PC-9 (cell line): ENCODE data around the gene MT1HL1. TPM values are rescaled to one million over a fixed set of nuclear protein-coding genes. Genes with fewer than 3 reads are reported as not detected.

Experiments
- BruUV-seq: library from RNA; stranded (reverse); fragments of 400-500 nt; replicated peaks from 2 replicates; lab custom pipeline; 2021; lab: Mats Ljungman, UMichigan
- CTCF ChIA-PET: fragments of 300-600 bp; sonication (Branson Sonifier 250); formaldehyde crosslinking; loops from one replicate; lab custom pipeline; 2022; ENCODE audit warnings: antibody characterized with exemption; lab: Charles Lee
- POLR2A ChIA-PET: fragments of 300-600 bp; sonication (Branson Sonifier 250); formaldehyde crosslinking; loops from one replicate; lab custom pipeline; 2022; ENCODE audit warnings: antibody characterized with exemption; ENCODE audit not compliant: unreplicated experiment; lab: Charles Lee
- DNase-seq, 2 experiments: peaks; one replicate each; pipeline versions ENCODE4 v3.0.0 to v3.0.0-alpha.2; 2015 to 2022; ENCODE audit warnings: mixed read lengths in 1 of 2
- H2AFZ ChIP-seq: fragments of 200-600 bp; sonication (generic); 2 replicates; pipeline ENCODE4 v1.8.1; 2017; ENCODE audit warnings: antibody characterized with exemption
- H3F3A ChIP-seq: fragments of 200-600 bp; sonication (generic); 2 replicates; pipeline ENCODE4 v1.8.1; 2017; ENCODE audit warnings: antibody characterized with exemption, mild to moderate bottlenecking, low read depth; ENCODE audit not compliant: insufficient read depth
- H3K27ac ChIP-seq: fragments of 200-600 bp; sonication (generic); 2 replicates; pipeline ENCODE4 v1.6.1; 2016; ENCODE audit warnings: mixed run types
- H3K27me3 ChIP-seq: fragments of 200-600 bp; sonication (generic); 2 replicates; pipeline ENCODE4 v1.6.1; 2016; ENCODE audit warnings: low read depth, mixed run types; ENCODE audit not compliant: insufficient read depth
- H3K36me3 ChIP-seq: fragments of 200-600 bp; sonication (generic); 2 replicates; pipeline ENCODE4 v1.6.1; 2016; ENCODE audit warnings: low read depth, mixed run types
- H3K4me1 ChIP-seq: fragments of 200-600 bp; sonication (generic); replicated peaks from 2 replicates; pipeline ENCODE4 v1.6.1; 2016; ENCODE audit warnings: mixed run types; ENCODE audit not compliant: insufficient read depth
- H3K4me2 ChIP-seq: fragments of 200-600 bp; sonication (generic); 2 replicates; pipeline ENCODE4 v1.6.1; 2017; ENCODE audit warnings: mixed run types
- H3K4me3 ChIP-seq: fragments of 200-600 bp; sonication (generic); 2 replicates; pipeline ENCODE4 v1.6.1; 2016; ENCODE audit warnings: mixed run types
- H3K79me2 ChIP-seq: fragments of 200-600 bp; sonication (generic); 2 replicates; pipeline ENCODE4 v1.6.1; 2017; ENCODE audit warnings: low read depth, mixed run types
- H3K9me2 ChIP-seq: fragments of 200-600 bp; sonication (generic); 2 replicates; pipeline ENCODE4 v1.8.1; 2017; ENCODE audit warnings: mild to moderate bottlenecking; ENCODE audit not compliant: insufficient read depth
- H3K9me3 ChIP-seq: fragments of 200-600 bp; sonication (generic); 2 replicates; pipeline ENCODE4 v1.8.1; 2016; ENCODE audit warnings: low read depth; ENCODE audit not compliant: insufficient read depth
- H4K20me1 ChIP-seq: fragments of 200-600 bp; sonication (generic); 2 replicates; pipeline ENCODE4 v1.8.1; 2017; ENCODE audit not compliant: insufficient read depth
- CTCF ChIP-seq: fragments of 200-600 bp; sonication (generic); conservative IDR thresholded peaks from 2 replicates; pipeline ENCODE4 v1.6.1; 2017; ENCODE audit warnings: mixed run types, antibody characterized with exemption, mild to moderate bottlenecking, moderate library complexity
- EZH2 ChIP-seq: fragments of 200-600 bp; sonication (generic); IDR thresholded peaks from 2 replicates; pipeline ENCODE4 v1.8.0; 2017; ENCODE audit warnings: antibody characterized with exemption, low read depth
- intact Hi-C: fragments of 100-400 bp; cut with micrococcal nuclease; formaldehyde crosslinking; loops from one replicate; pipeline ENCODE4 v1.10.0; 2022; ENCODE audit not compliant: unreplicated experiment
- total RNA-seq: library from RNA; stranded (reverse); gene quantifications from 2 replicates; pipeline ENCODE4 v1.2.3, GENCODE V29; 2021

MT1HL1 gene
- total RNA-seq, 1 experiment from 2014 or later: not detected

- H3K27ac ChIP-seq: no peak overlapping the region
- no TSS peak for BruUV-seq
- no peaks in the 10 kb centered on the region for H3F3A ChIP-seq
- H3K4me1 ChIP-seq: no peaks in the 10 kb centered on the region
- no peak overlapping the region for H3K4me3 ChIP-seq
- H3K27me3 ChIP-seq: peaks cover 27% of the 10 kb centered on the region
- no peak for DNase-seq
- no peak overlapping the region for H2AFZ ChIP-seq
- no peaks in the 10 kb centered on the region for H3K9me3 ChIP-seq
- H3K36me3 ChIP-seq: no peaks in the 10 kb centered on the region
- no peaks in the 10 kb centered on the region for H3K79me2 ChIP-seq
- intact Hi-C loops: no loop called here
- TF ChIP-seq EZH2 (no peak), CTCF (no peak)
- POLR2A ChIA-PET: no interaction called here
- CTCF ChIA-PET: no interaction called here
- no peak overlapping the region for H3K4me2 ChIP-seq
- no peaks in the 10 kb centered on the region for H4K20me1 ChIP-seq
- H3K9me2 ChIP-seq: no peaks in the 10 kb centered on the region
Measured at GRCh38 chr1:237041461-237041794, 37.2 kb upstream of the MT1HL1 start.

- intact Hi-C loops: no loop called here
- H3K27ac ChIP-seq: no peak overlapping the region
- no peak overlapping the region for H2AFZ ChIP-seq
- H3K36me3 ChIP-seq: no peaks in the 10 kb centered on the region
- H3K27me3 ChIP-seq: peaks cover 21% of the 10 kb centered on the region
- no peaks in the 10 kb centered on the region for H3F3A ChIP-seq
- TF ChIP-seq EZH2 (no peak), CTCF (no peak)
- no peak for DNase-seq
- no peaks in the 10 kb centered on the region for H3K9me2 ChIP-seq
- no peaks in the 10 kb centered on the region for H3K4me1 ChIP-seq
- no peak overlapping the region for H3K4me2 ChIP-seq
- ChIA-PET CTCF (no interaction called here), POLR2A (no interaction called here)
- no peaks in the 10 kb centered on the region for H3K9me3 ChIP-seq
- no peaks in the 10 kb centered on the region for H4K20me1 ChIP-seq
- H3K79me2 ChIP-seq: no peaks in the 10 kb centered on the region
- H3K4me3 ChIP-seq: no peak overlapping the region
- BruUV-seq: no TSS peak
Measured at GRCh38 chr1:237040823-237041222, 36.6 kb upstream of the MT1HL1 start.

GRCh38 chr1:237038211-237038610, 34.0 kb upstream of the MT1HL1 start:
- Histone ChIP-seq H3K9me2 (no peaks in the 10 kb centered on the region), H3K4me3 (no peak overlapping the region), H3K9me3 (no peaks in the 10 kb centered on the region), H3F3A (no peaks in the 10 kb centered on the region), H3K4me2 (no peak overlapping the region), H4K20me1 (no peaks in the 10 kb centered on the region), H3K27ac (no peak overlapping the region), H2AFZ (no peak overlapping the region), H3K27me3 (peaks cover 20% of the 10 kb centered on the region), H3K4me1 (no peaks in the 10 kb centered on the region), H3K36me3 (no peaks in the 10 kb centered on the region), H3K79me2 (no peaks in the 10 kb centered on the region)
- POLR2A ChIA-PET: no interaction called here
- CTCF ChIA-PET: no interaction called here
- no peak for DNase-seq
- TF ChIP-seq EZH2: no peak
- TF ChIP-seq CTCF: no peak
- intact Hi-C loops: no loop called here
- no TSS peak for BruUV-seq
